ENCODE results near the gene ERO1B. TPM values are rescaled to one million over a fixed set of nuclear protein-coding genes. Genes with fewer than 3 reads are reported as not detected.
"Not testable (repeated sequence)": the region's sequence is repeated elsewhere in the genome, so short reads cannot be mapped to it uniquely, and the experiment has no call there.

The ERO1B gene
- total RNA-seq, 4 donors from 2014 or later, result 29.8 to 60.1 (median 38.3) TPM

DNA sequence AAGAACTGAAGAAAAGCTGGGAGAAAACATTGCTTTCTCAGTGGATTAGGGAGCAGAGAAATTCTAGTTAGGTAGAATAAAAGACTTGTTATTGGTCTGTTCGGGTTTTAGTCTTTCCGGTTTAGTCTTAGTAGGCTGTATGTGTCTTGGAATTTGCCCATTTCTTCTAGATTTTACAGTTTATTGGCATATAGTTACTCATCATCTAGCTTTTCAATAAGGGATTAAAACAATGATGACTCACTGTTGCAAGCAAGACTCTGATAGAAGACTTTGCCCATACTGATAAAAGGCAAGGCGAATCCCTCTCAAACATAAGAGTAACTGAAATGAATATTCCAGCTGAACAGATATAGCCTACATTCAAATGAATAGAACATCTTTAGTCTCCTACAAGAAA lies 77.1 kb downstream of the ERO1B start:
- TF ChIP-seq, protein P1, sequence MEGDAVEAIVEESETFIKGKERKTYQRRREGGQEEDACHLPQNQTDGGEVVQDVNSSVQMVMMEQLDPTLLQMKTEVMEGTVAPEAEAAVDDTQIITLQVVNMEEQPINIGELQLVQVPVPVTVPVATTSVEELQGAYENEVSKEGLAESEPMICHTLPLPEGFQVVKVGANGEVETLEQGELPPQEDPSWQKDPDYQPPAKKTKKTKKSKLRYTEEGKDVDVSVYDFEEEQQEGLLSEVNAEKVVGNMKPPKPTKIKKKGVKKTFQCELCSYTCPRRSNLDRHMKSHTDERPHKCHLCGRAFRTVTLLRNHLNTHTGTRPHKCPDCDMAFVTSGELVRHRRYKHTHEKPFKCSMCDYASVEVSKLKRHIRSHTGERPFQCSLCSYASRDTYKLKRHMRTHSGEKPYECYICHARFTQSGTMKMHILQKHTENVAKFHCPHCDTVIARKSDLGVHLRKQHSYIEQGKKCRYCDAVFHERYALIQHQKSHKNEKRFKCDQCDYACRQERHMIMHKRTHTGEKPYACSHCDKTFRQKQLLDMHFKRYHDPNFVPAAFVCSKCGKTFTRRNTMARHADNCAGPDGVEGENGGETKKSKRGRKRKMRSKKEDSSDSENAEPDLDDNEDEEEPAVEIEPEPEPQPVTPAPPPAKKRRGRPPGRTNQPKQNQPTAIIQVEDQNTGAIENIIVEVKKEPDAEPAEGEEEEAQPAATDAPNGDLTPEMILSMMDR (IDR thresholded peaks at IDR 0.05), result no peak
- no peak for TF ChIP-seq POLR2A (IDR thresholded peaks at IDR 0.05)
- Histone ChIP-seq H3K4me3 (replicated peaks in 1 of 3) (no peak overlapping the region), H3K27ac (no peak overlapping the region), H3K9me3 (no peaks in the 10 kb centered on the region), H3K27me3 (no peaks in the 10 kb centered on the region), H3K36me3 (no peaks in the 10 kb centered on the region), H3K4me1 (no peaks in the 10 kb centered on the region)
- no peak for DNase-seq
- intact Hi-C loops (cut with DNase I), result no loop called here
- 95% methylated on average over 3 of the region's 3 CpGs for WGBS, 2 donors

DNA sequence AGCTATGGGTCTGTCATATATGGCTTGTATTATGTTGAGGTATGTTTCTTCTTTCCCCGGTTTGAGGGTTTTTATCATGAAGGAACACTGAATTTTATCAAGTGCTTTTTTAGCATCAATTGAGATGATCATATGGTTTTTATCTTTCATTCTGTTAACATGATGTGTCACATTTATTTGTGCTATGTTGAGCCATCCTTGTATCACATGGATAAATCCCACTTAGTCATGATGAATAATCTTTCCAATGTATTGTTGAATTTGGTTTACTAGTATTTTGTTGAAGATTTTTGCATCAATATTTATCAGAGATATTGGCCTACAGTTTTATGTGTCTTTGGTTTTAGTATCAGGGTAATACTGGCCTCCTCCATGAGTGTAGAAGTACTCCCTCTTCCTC lies 77.7 kb downstream of the ERO1B start:
- DNase-seq, result no peak
- H3K27ac ChIP-seq, result no peak overlapping the region
- no peaks in the 10 kb centered on the region for H3K27me3 ChIP-seq
- 100% methylated on average over 1 of the region's 1 CpG for WGBS, 2 donors
- intact Hi-C loops (cut with DNase I), result no loop called here
- H3K36me3 ChIP-seq, result no peaks in the 10 kb centered on the region
- H3K4me3 ChIP-seq (replicated peaks in 1 of 3), result no peak overlapping the region
- no peaks in the 10 kb centered on the region for H3K4me1 ChIP-seq
- TF ChIP-seq, protein P1 (IDR thresholded peaks at IDR 0.05), result no peak
- TF ChIP-seq POLR2A (IDR thresholded peaks at IDR 0.05), result no peak
- H3K9me3 ChIP-seq, result no peaks in the 10 kb centered on the region

DNA sequence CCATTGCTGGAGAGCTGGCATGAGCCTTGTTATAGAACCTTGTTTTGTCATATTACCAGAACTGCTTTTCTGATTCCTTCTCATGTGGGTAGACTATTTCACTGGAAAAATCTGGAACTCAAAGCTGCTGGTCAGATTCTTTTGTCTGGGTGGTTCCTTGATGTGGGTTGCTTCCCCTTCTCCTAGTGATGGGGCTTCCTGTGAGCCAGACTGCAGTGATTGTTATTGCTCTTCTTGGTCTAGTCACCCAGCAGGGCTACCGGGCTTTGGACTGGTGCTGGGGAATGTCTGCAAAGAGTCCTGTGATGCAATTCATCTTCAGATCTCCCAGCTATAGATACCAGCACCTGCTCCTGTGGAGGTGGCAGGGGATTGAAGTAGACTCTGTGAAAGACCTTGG lies 80.0 kb downstream of the ERO1B start:
- Histone ChIP-seq H3K9me3 (no peaks in the 10 kb centered on the region), H3K4me1 (no peaks in the 10 kb centered on the region), H3K4me3 (replicated peaks in 1 of 3) (no peak overlapping the region), H3K27ac (no peak overlapping the region), H3K27me3 (no peaks in the 10 kb centered on the region), H3K36me3 (no peaks in the 10 kb centered on the region)
- intact Hi-C loops (cut with DNase I), result no loop called here
- no peak for DNase-seq
- no peak for TF ChIP-seq POLR2A (IDR thresholded peaks at IDR 0.05)
- TF ChIP-seq, protein P1 (IDR thresholded peaks at IDR 0.05), result no peak
- WGBS, 2 donors, result 100% methylated on average over 1 of the region's 1 CpG

DNA sequence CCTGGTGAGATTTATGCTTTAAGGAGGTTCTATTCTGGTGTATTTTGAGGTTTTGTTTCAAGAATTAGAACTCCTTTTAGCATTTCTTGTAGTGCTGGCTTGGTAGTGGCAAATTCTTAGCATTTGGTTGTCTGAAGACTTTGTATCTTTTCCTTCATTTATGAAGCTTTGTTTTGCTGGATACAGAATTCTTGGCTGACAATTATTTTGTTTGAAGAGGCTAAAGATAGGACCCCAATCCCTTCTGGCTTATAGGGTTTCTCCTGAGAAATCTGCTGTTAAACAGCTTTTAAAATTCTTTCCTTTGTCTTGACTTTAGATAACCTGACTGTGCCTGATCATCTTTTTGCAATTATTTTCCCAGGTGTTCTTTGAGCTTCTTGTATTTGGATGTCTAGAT lies 80.8 kb downstream of the ERO1B start:
- H3K4me1 ChIP-seq, result no peaks in the 10 kb centered on the region
- no peak for DNase-seq
- no peak overlapping the region for H3K4me3 ChIP-seq (replicated peaks in 1 of 3)
- intact Hi-C loops (cut with DNase I), result no loop called here
- H3K9me3 ChIP-seq, result no peaks in the 10 kb centered on the region
- H3K36me3 ChIP-seq, result no peaks in the 10 kb centered on the region
- no peaks in the 10 kb centered on the region for H3K27me3 ChIP-seq
- TF ChIP-seq, protein P1 (IDR thresholded peaks at IDR 0.05), result no peak
- TF ChIP-seq POLR2A (IDR thresholded peaks at IDR 0.05), result no peak
- no peak overlapping the region for H3K27ac ChIP-seq

DNA sequence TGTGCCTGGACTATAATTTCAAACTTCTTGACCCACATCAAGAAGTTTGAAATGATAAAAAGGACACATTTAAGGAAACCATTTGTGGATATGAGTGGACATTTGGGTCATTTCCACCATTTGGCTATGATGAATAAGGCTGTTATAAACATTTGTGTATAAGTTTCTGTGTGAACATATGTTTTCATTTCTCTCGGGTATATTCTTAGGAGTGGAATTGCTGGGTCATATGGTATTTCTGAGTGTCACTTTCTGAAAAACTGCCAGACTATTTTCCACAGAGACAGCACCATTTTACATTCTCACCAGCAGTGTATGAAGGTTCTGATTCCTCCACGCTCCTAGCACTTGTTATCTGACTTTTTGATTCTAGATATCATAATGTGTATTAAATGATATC lies 88.6 kb downstream of the ERO1B start:
- Histone ChIP-seq H3K27ac (no peak overlapping the region), H3K27me3 (no peaks in the 10 kb centered on the region), H3K4me3 (replicated peaks in 1 of 3) (no peak overlapping the region), H3K4me1 (no peaks in the 10 kb centered on the region), H3K9me3 (no peaks in the 10 kb centered on the region), H3K36me3 (no peaks in the 10 kb centered on the region)
- 86 to 98% methylated on average over 2 of the region's 2 CpGs for WGBS, 2 donors
- TF ChIP-seq, protein P1 (IDR thresholded peaks at IDR 0.05), result no peak
- TF ChIP-seq POLR2A (IDR thresholded peaks at IDR 0.05), result no peak
- intact Hi-C loops (cut with DNase I), result no loop called here
- no peak for DNase-seq

DNA sequence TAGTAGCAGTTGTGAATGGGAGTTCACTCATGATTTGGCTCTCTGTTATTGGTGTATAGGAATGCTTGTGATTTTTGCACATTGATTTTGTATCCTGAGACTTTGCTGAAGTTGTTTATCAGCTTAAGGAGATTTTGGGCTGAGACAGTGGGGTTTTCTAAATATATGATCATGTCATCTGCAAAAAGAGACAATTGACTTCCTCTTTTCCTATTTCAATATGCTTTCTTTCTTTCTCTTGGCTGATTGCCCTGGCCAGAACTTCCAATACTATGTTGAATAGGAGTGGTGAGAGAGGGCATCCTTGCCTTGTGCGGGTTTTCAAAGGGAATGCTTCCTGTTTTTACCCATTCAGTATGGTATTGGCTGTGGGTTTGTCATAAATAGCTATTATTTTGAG lies 93.7 kb downstream of the ERO1B start:
- H3K36me3 ChIP-seq; intact Hi-C loops (cut with DNase I); H3K27ac ChIP-seq; H3K4me3 ChIP-seq (replicated peaks in 1 of 3); H3K9me3 ChIP-seq; H3K27me3 ChIP-seq; DNase-seq; H3K4me1 ChIP-seq: not testable (repeated sequence)
- WGBS, 2 donors, result 84 to 86% methylated on average over 1 of the region's 1 CpG

DNA sequence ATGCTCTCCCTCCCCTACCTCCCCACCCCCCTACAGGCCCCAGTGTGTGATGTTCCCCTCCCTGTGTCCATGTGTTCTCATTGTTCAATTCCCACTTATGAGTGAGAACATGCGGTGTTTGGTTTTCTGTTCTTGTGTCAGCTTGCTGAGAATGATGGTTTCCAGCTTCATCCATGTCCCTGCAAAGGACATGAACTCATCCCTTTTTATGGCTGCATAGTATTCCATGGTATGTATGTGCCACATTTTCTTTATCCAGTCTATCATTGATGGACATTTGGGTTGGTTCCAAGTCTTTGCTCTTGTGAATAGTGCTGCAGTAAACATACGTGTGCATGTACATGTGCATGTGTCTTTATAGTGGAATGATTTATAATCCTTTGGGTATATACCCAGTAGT lies 95.3 kb downstream of the ERO1B start:
- H3K9me3 ChIP-seq; H3K27me3 ChIP-seq; intact Hi-C loops (cut with DNase I); DNase-seq; H3K4me3 ChIP-seq (replicated peaks in 1 of 3); H3K27ac ChIP-seq; H3K4me1 ChIP-seq; H3K36me3 ChIP-seq: not testable (repeated sequence)
- 95 to 98% methylated on average over 2 of the region's 2 CpGs for WGBS, 2 donors

All from thyroid gland (tissue), 4 donors.